ENCODE measurements around the gene CCNL2. TPM values are rescaled to one million over a fixed set of nuclear protein-coding genes. Genes with fewer than 3 reads are reported as not detected.

CCNL2 gene
- total and polyA plus RNA-seq, 2 of the 13 experiments (the other 11 are each of a cell fraction or from before 2014, with no cell fraction given), result 105 to 340 TPM

DNA sequence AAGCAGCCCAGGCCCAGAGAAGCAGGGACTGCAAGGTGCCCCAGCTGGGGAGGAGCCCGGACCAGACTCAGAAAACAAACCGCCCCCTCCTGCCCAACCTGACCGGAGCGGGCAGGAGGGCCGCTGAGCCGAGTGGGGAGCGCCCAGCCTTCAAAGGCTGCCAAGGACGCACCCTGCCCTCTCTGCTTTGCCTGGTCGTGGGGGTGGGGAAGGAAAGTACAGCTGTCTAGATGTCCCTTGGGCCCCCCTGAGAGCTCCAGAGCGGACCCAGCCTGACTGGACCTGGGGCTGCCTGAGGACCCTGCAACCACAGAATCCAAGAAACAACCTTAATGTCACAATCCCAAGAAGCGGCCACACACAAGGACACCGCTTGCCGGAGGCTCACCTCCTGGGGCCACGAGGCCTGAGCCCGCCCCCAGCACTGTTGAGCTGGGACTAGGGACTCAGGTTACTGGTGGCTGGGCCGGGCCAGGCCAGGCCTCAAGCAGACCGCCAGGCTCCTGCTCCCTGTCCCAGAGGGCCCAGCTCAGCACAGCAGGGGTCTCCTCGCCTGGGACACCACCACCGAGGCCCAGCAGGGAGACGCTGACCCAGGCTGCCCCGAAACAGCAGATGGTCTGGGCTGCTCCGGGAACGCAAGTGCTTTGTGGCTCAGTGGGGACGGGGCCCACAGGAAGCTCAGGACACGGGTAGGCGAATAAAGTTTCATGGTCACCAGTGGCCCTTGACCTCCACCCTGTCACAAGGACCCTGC lies 51.3 kb downstream of the CCNL2 start (continued):
- peak; percentile 19; the same call in 1 of the 2 replicates for TF ChIP-seq ZSCAN9 (CRISPR knock-in tag; IDR thresholded peaks at IDR 0.05; ENCODE audit: borderline replicate concordance)
- TF ChIP-seq HNRNPUL1 (IDR thresholded peaks at IDR 0.05; ENCODE audit: low read depth, low read length), result no peak
- TF ChIP-seq POLR2AphosphoS2 (IDR thresholded peaks at IDR 0.05; ENCODE audit: low read depth, low read length), result no peak
- TF ChIP-seq ATF1 (CRISPR knock-in tag; IDR thresholded peaks at IDR 0.05), result no peak
- TF ChIP-seq, protein P1, sequence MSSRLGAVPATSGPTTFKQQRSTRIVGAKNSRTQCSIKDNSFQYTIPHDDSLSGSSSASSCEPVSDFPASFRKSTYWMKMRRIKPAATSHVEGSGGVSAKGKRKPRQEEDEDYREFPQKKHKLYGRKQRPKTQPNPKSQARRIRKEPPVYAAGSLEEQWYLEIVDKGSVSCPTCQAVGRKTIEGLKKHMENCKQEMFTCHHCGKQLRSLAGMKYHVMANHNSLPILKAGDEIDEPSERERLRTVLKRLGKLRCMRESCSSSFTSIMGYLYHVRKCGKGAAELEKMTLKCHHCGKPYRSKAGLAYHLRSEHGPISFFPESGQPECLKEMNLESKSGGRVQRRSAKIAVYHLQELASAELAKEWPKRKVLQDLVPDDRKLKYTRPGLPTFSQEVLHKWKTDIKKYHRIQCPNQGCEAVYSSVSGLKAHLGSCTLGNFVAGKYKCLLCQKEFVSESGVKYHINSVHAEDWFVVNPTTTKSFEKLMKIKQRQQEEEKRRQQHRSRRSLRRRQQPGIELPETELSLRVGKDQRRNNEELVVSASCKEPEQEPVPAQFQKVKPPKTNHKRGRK (CRISPR knock-in tag; IDR thresholded peaks at IDR 0.05), result no peak
- no peak for TF ChIP-seq SOX13 (IDR thresholded peaks at IDR 0.05)
- peak in 1 of 2 experiments; percentile 38; a peak in 1 of 4 replicates for TF ChIP-seq SOX13 (CRISPR knock-in tag; conservative IDR thresholded peaks at IDR 0.05 in 1 of 2, IDR thresholded peaks at IDR 0.05 in 1 of 2)
- TF ChIP-seq ZNF546 (CRISPR knock-in tag; conservative IDR thresholded peaks at IDR 0.05), result peak; percentile 78; the same call in 1 of the 2 replicates
- TF ChIP-seq, protein P2, sequence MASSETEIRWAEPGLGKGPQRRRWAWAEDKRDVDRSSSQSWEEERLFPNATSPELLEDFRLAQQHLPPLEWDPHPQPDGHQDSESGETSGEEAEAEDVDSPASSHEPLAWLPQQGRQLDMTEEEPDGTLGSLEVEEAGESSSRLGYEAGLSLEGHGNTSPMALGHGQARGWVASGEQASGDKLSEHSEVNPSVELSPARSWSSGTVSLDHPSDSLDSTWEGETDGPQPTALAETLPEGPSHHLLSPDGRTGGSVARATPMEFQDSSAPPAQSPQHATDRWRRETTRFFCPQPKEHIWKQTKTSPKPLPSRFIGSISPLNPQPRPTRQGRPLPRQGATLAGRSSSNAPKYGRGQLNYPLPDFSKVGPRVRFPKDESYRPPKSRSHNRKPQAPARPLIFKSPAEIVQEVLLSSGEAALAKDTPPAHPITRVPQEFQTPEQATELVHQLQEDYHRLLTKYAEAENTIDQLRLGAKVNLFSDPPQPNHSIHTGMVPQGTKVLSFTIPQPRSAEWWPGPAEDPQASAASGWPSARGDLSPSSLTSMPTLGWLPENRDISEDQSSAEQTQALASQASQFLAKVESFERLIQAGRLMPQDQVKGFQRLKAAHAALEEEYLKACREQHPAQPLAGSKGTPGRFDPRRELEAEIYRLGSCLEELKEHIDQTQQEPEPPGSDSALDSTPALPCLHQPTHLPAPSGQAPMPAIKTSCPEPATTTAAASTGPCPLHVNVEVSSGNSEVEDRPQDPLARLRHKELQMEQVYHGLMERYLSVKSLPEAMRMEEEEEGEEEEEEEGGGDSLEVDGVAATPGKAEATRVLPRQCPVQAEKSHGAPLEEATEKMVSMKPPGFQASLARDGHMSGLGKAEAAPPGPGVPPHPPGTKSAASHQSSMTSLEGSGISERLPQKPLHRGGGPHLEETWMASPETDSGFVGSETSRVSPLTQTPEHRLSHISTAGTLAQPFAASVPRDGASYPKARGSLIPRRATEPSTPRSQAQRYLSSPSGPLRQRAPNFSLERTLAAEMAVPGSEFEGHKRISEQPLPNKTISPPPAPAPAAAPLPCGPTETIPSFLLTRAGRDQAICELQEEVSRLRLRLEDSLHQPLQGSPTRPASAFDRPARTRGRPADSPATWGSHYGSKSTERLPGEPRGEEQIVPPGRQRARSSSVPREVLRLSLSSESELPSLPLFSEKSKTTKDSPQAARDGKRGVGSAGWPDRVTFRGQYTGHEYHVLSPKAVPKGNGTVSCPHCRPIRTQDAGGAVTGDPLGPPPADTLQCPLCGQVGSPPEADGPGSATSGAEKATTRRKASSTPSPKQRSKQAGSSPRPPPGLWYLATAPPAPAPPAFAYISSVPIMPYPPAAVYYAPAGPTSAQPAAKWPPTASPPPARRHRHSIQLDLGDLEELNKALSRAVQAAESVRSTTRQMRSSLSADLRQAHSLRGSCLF (CRISPR knock-in tag; IDR thresholded peaks at IDR 0.05; ENCODE audit: borderline replicate concordance), result no peak
- no peak for TF ChIP-seq TSC22D2 (CRISPR knock-in tag; IDR thresholded peaks at IDR 0.05; ENCODE audit: borderline replicate concordance)
- peak; percentile 74; the same call in 1 of the 2 replicates for TF ChIP-seq HES4 (CRISPR knock-in tag; IDR thresholded peaks at IDR 0.05; ENCODE audit: borderline replicate concordance)
- TF ChIP-seq, protein P3, sequence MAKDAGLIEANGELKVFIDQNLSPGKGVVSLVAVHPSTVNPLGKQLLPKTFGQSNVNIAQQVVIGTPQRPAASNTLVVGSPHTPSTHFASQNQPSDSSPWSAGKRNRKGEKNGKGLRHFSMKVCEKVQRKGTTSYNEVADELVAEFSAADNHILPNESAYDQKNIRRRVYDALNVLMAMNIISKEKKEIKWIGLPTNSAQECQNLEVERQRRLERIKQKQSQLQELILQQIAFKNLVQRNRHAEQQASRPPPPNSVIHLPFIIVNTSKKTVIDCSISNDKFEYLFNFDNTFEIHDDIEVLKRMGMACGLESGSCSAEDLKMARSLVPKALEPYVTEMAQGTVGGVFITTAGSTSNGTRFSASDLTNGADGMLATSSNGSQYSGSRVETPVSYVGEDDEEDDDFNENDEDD (CRISPR knock-in tag; IDR thresholded peaks at IDR 0.05; ENCODE audit: borderline replicate concordance), result peak; percentile 58; the same call in 1 of the 2 replicates
- TF ChIP-seq PTBP1 (IDR thresholded peaks at IDR 0.05; ENCODE audit: low read depth, low read length, poor library complexity, severe bottlenecking), result peak; percentile 28
- TF ChIP-seq ZNF10 (CRISPR knock-in tag; IDR thresholded peaks at IDR 0.05; ENCODE audit: borderline replicate concordance, low read depth), result no peak
- TF ChIP-seq, protein P4, sequence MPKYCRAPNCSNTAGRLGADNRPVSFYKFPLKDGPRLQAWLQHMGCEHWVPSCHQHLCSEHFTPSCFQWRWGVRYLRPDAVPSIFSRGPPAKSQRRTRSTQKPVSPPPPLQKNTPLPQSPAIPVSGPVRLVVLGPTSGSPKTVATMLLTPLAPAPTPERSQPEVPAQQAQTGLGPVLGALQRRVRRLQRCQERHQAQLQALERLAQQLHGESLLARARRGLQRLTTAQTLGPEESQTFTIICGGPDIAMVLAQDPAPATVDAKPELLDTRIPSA (CRISPR knock-in tag; IDR thresholded peaks at IDR 0.05; ENCODE audit: borderline replicate concordance), result no peak
- TF ChIP-seq ZSCAN31 (CRISPR knock-in tag; IDR thresholded peaks at IDR 0.05; ENCODE audit: low read depth), result 0 out of 2 replicates have a peak, but pooled peaks have one; percentile 37
- 0 out of 2 replicates have a peak, but pooled peaks have one; percentile 19 for TF ChIP-seq POGZ (CRISPR knock-in tag; IDR thresholded peaks at IDR 0.05)
- peak; percentile 39; the same call in 1 of the 2 replicates for TF ChIP-seq RXRA (CRISPR knock-in tag; IDR thresholded peaks at IDR 0.05)
- peak; percentile 39; the same call in 1 of the 2 replicates for TF ChIP-seq ZNF343 (CRISPR knock-in tag; IDR thresholded peaks at IDR 0.05)
- peak; percentile 38; the same call in 1 of the 2 replicates for TF ChIP-seq KMT2B (CRISPR knock-in tag; IDR thresholded peaks at IDR 0.05)
